GM20000 (cell line): Measurements from ENCODE around the gene INPP5A.

ENCODE experiments used
- DNase-seq: peaks from one replicate; pipeline ENCODE4 v3.0.0; 2012; ENCODE audit warnings: low spot score
- TF ChIP-seq, protein P1 (sequence below): IDR thresholded peaks from 2 replicates; pipeline ENCODE4 v1.5.1; 2012; ENCODE audit warnings: mild to moderate bottlenecking, control low read depth; ENCODE audit errors: extremely low read depth, missing control alignments

INPP5A gene

GRCh38 chr10:132590094-132590751 is 52.6 kb downstream of the INPP5A start:
- TF ChIP-seq, protein P1, sequence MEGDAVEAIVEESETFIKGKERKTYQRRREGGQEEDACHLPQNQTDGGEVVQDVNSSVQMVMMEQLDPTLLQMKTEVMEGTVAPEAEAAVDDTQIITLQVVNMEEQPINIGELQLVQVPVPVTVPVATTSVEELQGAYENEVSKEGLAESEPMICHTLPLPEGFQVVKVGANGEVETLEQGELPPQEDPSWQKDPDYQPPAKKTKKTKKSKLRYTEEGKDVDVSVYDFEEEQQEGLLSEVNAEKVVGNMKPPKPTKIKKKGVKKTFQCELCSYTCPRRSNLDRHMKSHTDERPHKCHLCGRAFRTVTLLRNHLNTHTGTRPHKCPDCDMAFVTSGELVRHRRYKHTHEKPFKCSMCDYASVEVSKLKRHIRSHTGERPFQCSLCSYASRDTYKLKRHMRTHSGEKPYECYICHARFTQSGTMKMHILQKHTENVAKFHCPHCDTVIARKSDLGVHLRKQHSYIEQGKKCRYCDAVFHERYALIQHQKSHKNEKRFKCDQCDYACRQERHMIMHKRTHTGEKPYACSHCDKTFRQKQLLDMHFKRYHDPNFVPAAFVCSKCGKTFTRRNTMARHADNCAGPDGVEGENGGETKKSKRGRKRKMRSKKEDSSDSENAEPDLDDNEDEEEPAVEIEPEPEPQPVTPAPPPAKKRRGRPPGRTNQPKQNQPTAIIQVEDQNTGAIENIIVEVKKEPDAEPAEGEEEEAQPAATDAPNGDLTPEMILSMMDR, result no peak
- DNase-seq, result no peak

GRCh38 chr10:132590752-132591121 is 53.1 kb downstream of the INPP5A start:
- no peak for DNase-seq
- TF ChIP-seq, protein P1, result no peak

DNA sequence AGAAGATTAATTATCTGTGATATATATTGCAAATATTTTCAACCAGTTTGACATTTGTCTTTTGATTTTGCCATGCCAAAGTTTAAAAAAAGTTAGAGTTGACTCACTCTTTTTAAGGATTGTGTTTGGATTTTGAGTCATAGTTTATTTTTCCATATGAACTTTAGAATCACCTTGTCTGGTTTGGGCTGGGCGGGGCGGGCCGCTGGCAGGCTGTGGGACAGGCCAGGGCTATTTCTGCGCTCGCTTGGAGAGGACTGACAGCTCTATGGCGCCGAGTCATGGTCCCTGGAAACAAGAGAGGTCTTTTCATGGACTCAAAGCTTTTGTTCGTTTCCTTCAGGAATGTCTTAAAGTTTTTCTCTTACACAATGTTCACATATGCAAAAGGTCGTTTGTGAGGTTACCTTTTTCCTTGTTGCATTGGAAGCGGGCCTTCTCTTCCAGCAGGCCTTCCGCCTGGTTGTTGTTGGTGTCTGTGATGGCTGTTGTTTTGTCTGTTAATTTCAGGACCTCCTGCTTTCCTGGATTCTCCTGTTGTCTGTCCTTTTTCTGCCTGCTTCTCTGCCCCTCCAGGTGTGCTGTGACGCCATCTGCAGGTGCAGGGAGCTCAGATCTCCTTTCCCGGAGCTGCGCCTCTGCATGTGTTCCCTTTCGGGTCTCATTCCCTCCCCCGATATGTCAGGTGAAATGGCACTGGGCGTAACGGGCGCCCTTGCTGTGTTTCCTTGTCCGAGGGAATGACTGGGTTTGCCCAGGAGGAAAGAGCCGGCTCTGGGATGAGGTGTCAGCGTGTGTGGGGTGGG is 53.8 kb downstream of the INPP5A start:
- TF ChIP-seq, protein P1, result no peak
- DNase-seq, result no peak

- TF ChIP-seq, protein P1, result no peak
- no peak for DNase-seq
Observed at GRCh38 chr10:132592790-132593383, 55.3 kb downstream of the INPP5A start.

DNA sequence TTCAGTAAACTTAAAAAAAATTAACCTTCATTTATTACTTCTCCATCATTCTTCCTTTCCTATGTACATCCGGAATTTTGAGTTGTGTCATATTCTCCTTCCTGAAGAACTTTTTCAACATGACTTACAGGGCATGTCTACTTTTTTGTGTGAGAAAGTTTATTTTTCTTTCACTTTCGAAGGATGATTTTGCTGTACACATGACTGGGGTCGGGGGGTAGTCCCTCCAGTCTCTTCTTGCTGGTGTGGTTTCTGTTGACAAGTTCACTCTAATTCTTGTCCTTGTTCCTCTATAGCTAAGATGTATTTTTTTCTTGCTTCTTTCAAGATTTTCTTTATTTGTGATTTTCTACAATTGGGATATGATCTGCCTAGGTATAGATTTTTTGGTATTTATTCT is 55.8 kb downstream of the INPP5A start:
- DNase-seq, result peak; percentile 88

GRCh38 chr10:132593900-132594876 is 56.6 kb downstream of the INPP5A start:
- TF ChIP-seq, protein P1, result no peak

More for the DNA sequence above, 55.8 kb downstream of the INPP5A start:
- TF ChIP-seq, protein P1, result no peak

More at GRCh38 chr10:132593900-132594876, 56.6 kb downstream of the INPP5A start:
- DNase-seq, result peak; percentile 82
